ENCODE results near the gene RAVER2.

Gene RAVER2

DNA sequence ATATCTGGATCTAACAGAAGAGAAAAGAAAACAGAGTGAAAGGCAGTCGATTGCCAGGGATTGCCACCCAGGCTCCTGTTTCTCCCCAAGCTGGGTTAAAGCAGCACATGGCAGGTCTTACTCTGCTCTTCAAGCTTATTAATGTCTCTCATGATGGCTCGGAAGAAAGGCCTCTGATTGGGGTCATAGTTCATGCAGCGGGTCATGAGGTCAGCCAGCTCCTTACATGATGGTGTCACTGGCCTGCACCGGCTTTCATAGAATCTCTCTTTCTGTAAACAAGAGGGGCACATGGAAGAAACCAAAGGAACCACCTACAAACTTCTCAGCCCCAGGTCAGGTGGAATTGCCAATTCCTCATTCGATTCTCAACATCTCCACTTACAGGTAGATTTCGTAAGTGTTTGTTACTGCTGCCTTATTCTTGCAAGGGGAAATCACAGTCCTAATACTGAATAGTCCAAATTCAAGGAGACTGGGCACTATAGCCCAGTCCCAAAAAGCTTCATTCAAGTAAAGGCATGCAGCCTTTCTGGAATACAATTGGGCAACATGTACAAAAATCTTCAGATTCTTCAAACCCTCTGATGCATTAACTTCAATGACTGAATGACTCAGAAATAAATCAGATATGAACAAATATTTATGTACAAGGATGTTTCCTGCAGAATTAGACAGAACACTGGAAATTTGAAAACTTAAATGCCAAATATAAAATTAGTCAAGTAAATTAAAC, 96.6 kb downstream of the RAVER2 start:
- no peak for DNase-seq (ENCODE audit: low read depth)
- no peak overlapping the region for H3K4me3 ChIP-seq (ENCODE audit: low read depth, low read length)

DNA sequence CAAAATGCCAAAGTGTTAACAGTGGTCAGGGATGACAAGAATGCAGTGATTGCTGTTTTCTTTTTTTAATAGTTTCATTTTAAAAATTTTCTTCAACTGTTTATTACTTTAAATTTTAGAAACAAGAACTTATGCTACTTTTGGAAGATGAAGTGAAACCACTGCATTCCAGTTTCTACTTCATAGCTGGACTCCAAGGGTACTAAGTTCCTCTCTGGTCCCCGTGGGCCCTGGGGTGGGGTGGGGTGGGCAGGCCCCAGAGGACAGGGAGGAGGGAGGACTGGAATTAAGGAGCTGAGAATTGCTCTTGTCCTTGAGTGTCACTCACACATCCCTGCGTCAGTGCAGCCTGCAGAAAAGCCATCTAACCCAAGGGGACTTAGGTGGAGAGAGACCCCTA, 97.3 kb downstream of the RAVER2 start:
- DNase-seq (ENCODE audit: low read depth) = no peak
- no peak overlapping the region for H3K4me3 ChIP-seq (ENCODE audit: low read depth, low read length)

DNA sequence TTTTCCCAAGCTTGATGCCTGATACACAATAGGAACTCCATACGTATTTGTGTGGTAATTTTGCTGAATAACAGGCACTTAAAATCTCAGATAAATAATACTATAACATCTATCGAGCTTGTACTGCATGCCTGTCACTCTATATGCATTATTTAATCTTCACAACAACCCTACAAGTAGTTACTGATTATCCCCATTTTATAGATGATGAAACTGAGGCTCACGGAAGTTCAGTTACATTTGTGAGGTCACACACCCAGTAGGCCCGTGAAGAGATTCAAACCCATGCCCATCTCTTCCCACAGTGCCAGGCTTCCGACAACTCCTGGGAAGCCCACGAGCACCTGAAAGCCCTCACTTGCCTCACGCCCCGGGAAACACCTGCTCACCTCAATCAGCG, 98.8 kb downstream of the RAVER2 start:
- no peak overlapping the region for H3K4me3 ChIP-seq (ENCODE audit: low read depth, low read length)
- no peak for DNase-seq (ENCODE audit: low read depth)

DNA sequence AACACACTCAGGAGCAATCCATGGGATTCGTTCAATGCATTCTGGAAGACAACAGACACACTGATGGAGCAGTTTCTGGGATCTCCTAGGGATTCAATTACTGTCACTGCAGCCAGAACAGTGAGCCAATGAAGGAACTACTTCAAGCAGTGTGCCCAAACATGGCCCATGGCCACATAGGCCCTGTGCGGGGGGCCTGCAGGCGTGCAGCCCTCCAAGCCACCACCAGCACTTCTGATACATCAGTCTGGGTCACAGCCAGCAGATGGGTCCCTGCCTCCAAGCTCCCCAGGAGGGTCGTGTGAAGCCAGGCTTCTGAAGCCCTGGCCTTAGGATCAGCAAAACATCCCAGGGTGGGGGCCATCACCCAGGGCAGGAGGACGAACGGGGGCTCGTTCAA, 99.3 kb downstream of the RAVER2 start:
- no peak overlapping the region for H3K4me3 ChIP-seq (ENCODE audit: low read depth, low read length)
- no peak for DNase-seq (ENCODE audit: low read depth)

DNA sequence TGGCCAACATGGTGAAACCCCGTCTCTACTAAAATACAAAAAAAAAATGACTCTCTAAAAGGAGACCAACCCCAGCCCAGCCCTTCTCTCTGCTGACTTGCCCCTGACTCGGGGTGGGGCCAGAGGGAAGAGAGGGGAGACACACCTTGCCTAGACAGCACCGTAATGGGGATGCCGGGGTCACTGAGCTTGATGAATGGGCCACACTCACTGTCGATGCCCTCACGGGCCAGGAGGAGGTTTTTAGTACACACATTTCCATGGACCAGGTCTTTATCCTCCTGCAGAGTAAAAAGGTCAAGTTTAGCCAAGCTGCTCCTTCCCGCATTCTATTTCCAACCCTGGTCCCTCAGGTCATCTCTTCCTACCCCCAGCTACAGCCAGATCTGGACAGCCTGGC, 99.7 kb downstream of the RAVER2 start:
- no peak overlapping the region for H3K4me3 ChIP-seq (ENCODE audit: low read depth, low read length)
- DNase-seq (ENCODE audit: low read depth) = no peak

DNA sequence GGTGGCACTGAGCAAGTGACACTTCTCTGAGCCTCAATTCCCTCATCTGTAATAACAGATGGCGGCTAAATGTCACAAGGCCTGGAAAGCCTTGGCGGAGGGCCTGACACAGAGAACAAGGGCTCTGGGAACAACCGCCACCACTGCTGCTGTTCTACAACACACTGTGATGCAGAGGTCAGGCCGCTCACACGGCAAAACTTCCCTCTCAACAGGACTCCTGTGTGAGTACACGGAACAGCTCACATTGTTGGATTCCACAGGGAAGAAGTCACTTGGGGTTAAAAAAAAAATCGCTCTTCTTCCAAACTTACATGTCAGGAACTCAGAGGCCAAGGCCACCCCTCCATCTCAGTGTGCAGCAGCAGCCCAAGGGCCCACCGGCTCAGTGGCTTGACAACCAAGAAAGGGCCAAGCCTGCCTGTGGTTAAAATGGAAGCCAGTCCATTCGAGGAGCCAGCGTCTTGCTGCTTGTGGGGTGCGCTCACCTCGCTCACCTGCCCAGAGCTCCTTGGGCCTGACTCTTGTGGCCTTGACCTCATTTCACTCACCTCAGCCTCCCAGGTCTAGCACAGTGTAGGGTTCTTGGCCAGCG, 101.1 kb downstream of the RAVER2 start:
- H3K4me3 ChIP-seq (ENCODE audit: low read depth, low read length) = no peak overlapping the region
- DNase-seq (ENCODE audit: low read depth) = no peak

DNA sequence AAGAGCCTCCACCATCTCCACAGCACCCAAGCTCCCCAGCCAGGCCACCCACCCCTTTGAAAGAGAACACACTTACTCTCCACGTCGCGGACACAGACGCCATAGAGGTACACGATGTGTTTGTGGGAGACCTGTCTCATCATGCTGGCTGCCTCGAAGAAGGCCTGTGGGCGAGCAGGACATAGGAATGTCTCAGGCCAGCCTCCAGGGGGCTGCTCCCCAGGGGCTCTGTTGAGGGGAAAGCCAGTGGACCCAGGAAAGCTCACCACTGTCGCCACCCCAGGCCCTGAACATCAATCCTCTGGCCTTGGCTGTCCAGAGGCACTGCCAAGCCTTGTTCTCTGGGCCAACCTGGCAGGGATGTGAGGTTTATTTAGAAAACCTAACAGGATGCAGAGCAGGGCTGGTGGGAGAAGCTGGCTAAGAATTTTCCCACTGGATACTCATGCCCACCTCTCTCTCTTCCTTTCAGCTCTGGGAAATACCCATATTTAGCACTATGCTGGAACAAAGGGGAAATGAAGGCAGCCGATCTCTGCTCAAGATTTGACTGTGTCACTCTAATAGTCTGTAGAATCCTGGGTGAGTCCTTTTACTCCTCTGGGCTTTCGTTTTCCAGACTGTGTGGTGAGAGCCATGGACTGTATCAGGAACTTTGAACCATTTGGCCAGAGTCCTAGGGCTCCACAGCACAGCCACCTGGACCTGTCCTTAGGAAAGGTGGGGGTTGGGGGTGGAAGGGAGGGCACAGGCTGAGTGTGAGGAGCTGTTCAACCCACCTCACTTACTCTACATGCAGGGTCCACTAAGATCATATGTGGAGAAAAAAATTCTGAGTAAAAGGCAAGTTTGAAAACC, 101.9 kb downstream of the RAVER2 start:
- no peak for DNase-seq (ENCODE audit: low read depth)
- no peak overlapping the region for H3K4me3 ChIP-seq (ENCODE audit: low read depth, low read length)

DNA sequence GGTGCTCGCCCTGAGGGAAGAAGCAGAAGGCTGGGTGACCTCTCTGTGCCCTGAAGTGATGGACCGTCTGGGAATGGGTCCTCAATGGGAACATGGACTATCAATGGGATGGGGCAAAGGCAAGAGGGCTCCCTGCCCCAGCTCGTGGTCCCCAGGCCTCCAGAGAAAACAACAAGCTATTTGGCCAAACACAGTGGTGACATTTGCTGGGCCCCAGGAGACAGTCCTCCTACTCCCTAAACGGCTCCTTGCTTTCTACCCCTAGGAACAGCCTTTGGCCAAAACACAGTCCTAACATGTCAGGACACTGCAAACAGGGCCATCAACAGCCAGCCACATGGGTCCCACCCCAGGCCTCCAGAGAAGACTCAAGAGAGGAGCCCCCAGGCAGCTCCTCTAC, 102.8 kb downstream of the RAVER2 start:
- DNase-seq (ENCODE audit: low read depth) = no peak
- H3K4me3 ChIP-seq (ENCODE audit: low read depth, low read length) = no peak overlapping the region

DNA sequence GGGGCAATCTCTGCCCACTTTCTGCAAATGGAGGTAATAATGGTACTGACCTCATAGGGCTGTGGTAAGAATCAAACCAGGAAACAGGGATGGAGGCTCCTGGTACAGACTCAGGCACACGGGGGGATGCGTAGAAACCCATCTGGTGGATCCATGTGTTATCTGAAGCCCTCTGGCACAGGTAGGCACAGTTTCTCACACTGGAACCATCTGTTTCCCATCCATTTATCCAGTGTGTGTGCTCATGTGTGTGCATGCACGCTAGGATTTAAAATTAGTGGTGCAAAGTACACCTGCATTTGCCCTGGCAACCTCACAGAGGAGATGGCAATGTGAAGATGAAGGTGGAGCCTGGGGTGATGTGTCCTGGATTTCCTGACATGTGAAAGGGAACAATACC, 103.3 kb downstream of the RAVER2 start:
- no peak overlapping the region for H3K4me3 ChIP-seq (ENCODE audit: low read depth, low read length)
- DNase-seq (ENCODE audit: low read depth) = no peak

DNA sequence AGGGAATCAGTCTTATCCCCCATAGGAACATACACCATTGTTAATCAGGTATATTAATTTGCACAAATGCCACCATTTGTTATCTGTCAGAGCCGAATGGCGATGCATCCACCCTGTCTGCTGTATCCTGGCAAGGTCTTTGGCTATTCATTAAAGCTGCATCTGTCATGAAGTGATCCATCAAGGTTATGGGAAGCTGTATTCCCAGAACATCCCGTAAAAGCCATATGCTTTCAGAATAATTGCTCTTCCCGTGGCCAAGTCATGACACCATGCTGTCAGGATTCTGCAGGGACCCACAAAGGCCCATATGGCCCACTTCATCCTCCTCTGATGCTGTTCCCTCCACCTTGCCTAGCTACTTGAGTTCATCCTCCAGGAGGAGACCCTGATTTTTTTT, 103.9 kb downstream of the RAVER2 start:
- H3K4me3 ChIP-seq (ENCODE audit: low read depth, low read length) = no peak overlapping the region
- no peak for DNase-seq (ENCODE audit: low read depth)

DNA sequence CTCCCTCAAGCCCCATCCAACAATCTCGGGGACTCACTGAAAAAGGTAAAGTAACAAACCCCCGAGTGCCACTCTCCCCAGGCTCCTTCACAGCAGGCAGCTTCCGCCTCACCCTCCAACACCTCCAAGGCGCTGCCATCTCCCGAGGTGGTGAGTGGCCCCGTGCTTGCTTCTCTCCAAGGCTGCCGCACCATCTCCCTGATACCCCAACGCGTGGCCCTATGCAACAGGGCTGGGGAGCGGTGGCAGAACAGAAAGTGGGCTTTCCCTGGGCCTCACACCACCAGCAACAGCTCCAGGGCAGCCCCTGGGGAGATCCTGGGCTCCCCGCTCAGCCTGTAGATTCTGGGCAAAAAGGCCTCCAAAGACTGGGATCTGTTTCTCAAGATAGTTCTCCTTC, 105.1 kb downstream of the RAVER2 start:
- no peak for DNase-seq (ENCODE audit: low read depth)
- no peak overlapping the region for H3K4me3 ChIP-seq (ENCODE audit: low read depth, low read length)

DNA sequence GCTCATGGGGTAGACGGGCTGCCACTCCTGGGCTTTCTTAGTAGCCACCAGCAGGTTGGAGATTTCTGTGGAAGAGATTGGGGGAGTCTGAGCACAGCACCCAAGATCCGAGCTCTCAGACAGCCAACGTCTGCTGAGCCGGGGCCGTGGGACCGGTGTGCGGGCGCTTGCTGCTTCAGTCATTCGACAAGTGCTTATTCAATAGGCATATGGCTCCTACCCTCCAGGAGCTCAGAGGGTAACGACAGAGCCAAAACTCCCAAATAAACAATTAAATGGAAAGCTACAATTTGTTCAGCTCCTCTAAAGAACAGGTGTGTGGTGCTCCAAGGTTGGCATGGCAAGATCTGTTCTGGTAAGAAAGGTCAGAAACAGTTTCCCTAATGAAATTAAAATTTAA, 106.0 kb downstream of the RAVER2 start:
- no peak overlapping the region for H3K4me3 ChIP-seq (ENCODE audit: low read depth, low read length)
- DNase-seq (ENCODE audit: low read depth) = no peak

DNA sequence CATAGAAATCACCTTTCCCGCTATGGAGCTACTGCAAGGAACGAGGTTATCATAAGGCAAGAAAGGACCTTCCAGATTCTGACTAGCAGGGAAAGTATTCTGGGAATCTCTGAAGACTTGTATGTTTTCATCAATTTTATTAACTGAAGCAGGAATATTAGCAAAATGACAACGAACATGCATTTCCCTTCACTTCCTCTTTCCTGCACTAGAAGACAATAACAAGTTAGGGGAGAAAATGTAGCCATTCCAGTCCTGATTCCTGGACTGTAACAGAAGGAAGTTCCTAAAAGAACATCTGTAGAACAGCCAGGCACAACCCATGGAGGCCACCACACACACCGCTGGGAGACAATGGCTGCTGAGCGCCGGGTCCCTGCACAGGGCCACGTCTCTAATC, 106.8 kb downstream of the RAVER2 start:
- H3K4me3 ChIP-seq (ENCODE audit: low read depth, low read length) = no peak overlapping the region
- no peak for DNase-seq (ENCODE audit: low read depth)

DNA sequence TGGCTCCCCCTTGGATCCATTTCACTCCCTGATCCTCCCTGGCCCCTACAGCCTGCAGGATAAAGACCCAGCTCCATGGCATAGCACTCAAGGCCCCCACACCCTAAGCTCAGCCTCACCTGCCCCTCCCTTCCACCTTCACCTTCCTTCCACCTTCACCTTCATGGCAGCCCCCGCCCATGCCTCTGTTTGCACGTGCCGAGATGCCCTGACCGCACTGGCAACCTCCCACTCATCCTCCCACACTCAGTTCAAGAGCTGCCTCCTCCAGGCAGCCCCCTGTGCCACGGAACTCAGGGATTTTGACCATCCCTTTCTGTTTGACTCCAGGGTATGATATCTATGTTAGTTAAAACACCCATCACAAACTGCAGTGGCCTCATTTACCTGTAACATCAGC, 109.8 kb downstream of the RAVER2 start:
- H3K4me3 ChIP-seq (ENCODE audit: low read depth, low read length) = no peak overlapping the region

DNA sequence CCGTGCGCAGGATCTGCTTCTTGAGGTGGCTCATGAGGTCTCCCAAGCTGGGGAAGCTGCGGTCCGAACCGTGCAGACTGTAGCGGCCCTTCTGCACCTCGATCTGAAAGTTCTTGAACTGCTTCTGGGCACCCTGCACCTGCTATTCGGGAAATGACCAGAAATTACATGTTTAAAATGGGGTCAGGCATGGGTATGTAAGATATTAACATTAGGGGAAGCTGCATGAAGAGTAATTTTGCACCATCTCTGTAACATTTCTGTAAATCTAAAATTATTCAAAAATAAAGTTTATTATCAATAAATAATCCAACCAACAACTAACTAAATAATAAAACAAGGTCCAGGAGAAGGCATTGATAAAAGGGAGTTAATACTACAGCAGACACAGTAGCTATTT, 110.7 kb downstream of the RAVER2 start:
- no peak for DNase-seq (ENCODE audit: low read depth)
- H3K4me3 ChIP-seq (ENCODE audit: low read depth, low read length) = no peak overlapping the region

More for the DNA sequence above, 109.8 kb downstream of the RAVER2 start:
- no peak for DNase-seq (ENCODE audit: low read depth)

DNA sequence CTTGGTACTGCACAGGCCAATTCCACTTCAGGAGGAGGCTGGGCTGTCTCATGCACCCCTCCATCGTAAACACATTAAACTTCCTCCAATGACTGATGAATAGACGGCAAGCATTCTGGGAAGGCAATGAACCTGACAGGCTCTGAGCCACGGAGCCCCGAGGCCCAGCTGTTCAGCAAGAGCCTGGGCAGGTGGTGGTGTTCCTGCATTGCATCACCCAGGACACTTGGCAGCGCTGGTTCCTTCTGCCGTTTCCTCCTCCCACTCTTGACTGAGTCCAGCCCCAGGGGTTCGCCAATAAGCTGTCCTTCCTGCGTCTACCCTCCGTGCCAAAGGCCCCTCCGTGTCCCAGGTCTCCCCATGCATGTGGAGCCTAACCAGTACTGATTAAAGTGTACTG, 111.7 kb downstream of the RAVER2 start:
- peak; percentile 5 for DNase-seq (ENCODE audit: low read depth)
- H3K4me3 ChIP-seq (ENCODE audit: low read depth, low read length) = no peak overlapping the region

DNA sequence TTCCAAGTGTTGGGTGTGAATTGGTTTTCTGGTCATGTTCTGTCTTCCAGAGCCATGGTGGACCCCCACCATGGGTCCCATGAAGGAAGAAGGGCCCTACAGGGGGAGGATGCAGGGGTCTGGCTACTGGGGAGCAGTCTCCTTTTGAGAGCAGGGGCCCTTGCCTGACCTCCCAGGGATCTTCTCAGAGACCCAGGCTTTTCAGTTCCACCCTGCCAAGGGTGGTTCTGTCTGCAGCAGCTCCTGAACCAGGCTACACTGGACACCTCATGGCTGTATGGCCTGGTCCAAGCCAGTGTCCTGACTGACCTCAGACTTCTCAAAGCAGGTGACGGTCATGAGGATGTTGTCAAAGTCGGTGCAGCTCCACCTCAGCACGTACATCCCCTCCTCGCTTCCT, 112.5 kb downstream of the RAVER2 start:
- no peak overlapping the region for H3K4me3 ChIP-seq (ENCODE audit: low read depth, low read length)
- DNase-seq (ENCODE audit: low read depth) = no peak

DNA sequence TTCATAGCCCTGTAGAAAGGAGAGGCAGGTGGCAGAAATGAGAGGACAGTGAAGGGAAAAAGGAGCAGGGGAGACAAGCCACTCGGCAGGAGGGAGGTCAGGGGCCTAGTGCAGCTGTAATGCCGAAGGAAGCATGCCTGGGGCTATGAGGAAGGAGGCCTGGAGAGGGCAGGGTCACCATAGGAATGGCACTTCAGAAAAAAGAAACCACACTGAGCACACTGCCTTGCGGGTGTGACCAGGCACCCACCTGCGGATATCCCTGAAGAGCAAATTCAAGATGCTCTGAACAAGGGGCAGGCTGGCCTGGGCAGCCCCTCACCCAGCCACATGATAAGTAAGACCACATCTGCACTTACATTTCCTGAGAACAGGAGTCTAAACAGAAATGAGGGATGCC, 116.7 kb downstream of the RAVER2 start:
- H3K4me3 ChIP-seq (ENCODE audit: low read depth, low read length) = no peak overlapping the region
- DNase-seq (ENCODE audit: low read depth) = no peak

DNA sequence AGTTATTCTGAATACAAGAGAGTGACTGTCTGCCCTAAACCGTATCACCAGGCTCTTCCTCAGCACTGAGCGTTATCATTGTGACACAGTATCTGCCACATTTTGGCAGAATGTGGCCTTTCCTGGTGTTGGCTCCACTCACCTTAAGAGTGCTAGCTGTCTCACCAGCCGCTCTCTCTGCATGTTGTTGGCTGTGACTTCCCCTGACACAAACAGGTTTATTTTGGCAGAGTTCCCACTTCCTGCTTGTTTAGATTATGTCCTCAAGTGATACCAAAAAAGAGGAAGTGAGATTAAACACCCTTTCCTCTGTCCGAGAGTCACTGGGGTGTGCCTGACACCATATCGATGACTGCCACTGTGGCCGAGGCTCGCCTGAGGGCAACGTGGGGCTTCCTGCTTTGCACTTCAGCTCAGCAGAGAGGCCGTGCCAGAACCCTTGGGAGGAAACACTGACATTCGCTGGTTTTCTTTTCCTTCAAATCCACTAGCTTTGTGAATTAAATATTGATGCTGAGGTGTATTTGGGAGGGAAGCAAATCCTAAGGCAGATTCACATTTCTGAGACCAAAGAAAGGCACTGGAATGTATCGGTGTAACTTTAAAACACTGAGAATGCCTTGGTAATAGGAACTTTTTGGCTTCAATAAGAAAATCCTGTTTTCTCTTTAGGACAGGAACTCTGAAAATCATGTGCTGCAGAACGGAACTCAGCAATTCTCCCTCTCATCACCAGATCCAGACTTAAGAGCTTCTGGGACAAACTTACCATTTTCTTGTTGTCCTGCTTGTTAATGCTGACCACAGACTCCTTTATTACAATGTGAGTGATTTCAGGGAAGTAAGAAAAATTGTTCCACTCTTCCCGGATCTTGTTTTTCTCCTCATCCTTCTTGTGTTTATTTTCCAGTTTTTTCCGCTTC, 119.4 kb downstream of the RAVER2 start:
- no peak for DNase-seq (ENCODE audit: low read depth)
- no peak overlapping the region for H3K4me3 ChIP-seq (ENCODE audit: low read depth, low read length)

Measured in skeletal muscle cell (primary cell).